Left cardiac atrium (tissue), 4 donors: Measurements from ENCODE around the gene RHOF. TPM values are rescaled to one million over a fixed set of nuclear protein-coding genes. Genes with fewer than 3 reads are reported as not detected.
"Not testable (repeated sequence)": the region's sequence is repeated elsewhere in the genome, so short reads cannot be mapped to it uniquely, and the experiment has no call there.

Experiments
- ATAC-seq, 2 donors: fragments of 200-7000 bp; cut with Tn5 transposase; one replicate each; pipeline ENCODE4 v1.9.1; 2020; ENCODE audit warnings: mild to moderate bottlenecking in 2 of 2, moderate library complexity in 2 of 2
- DNase-seq: peaks from one replicate; pipeline ENCODE4 v3.0.0-alpha.2; 2020
- intact Hi-C, 2 donors: fragments of 100-400 bp; cut with DNase I; formaldehyde crosslinking; loops; one replicate each; pipeline versions ENCODE4 v1.14.1 to v1.15.1; 2022 to 2023
- total RNA-seq, 2 donors: library from RNA; stranded (reverse); fragmentation: NEBNext Ultra II Directional; extraction: Animal tissue kit (Norgen Biotek cat#: 25700); gene quantifications; one replicate each; pipeline ENCODE4 v1.2.1, GENCODE V29; 2021
- donor health status: DM: no; HTN: yes; CAD: no.
- donor health status: DM: no; HTN: yes; CAD: no; lungs with severe emphysema.
- donor health status: DM: yes; HTN: yes; CAD: no.
- donor health status: Dilated cardiomyopathy.

Gene RHOF
- total RNA-seq, 2 donors from 2014 or later, result 14.7 to 25.1 TPM

DNA sequence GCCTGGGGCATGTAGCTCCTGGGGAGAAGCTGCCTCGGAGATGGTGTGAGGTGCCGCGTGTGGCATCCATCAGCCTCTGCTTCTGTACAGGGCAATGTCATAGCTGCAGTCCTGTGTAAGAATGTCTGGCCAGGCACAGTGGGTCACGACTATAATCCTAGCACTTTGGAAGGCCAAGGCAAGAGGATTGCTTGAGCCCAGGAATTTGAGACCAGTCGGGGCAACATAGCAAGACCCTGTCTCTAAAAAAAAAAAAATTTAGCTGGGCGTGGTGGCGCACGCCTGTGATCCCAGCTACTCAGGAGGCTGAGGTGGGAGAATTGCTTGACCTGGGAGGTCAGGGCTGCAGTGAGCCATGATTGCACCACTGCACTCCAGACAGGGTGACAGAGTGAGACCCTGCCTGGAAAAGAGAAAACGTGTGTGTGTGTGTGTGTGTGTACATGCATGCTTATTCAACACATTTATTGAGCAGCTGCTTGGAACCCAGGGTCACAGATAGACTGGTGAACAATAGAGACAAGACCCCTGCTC, 24.1 kb downstream of the RHOF start:
- intact Hi-C loops, result loop anchor here in 1 of 2 donors (5.0 kb wide), 1 partner anchor 57 kb away; the partner anchor contains the start of gene TMEM120B
- no peak for ATAC-seq
- no peak for DNase-seq

DNA sequence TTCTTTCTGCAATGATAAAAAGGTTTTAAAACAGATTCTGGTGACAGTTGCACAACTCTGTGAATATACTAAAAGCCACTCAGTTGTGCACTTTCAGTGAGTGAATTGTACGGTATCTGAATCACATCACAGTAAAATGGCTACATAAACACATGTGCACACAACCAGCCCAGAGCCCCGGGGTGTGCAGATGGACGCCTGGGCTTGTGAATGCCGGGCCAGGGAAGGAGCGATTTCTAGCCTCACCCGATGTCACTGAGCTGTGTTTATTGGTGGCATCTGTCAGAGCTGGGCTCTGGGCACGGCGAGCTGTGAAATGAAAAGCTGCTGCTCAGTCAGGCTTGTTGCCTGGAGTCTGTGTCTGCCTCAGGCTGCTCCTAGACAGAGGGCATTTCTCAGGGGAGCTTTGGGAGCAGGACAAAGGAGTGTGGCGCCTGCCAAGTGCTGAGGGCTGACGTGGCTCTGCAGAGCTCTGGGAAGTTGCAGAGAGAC, 25.9 kb downstream of the RHOF start:
- intact Hi-C loops, result loop anchor here in 1 of 2 donors (5.0 kb wide), 1 partner anchor 55 kb away; the partner anchor contains the start of gene TMEM120B
- peak; percentile 70 for DNase-seq
- ATAC-seq, result peak; percentile 85 to 87

DNA sequence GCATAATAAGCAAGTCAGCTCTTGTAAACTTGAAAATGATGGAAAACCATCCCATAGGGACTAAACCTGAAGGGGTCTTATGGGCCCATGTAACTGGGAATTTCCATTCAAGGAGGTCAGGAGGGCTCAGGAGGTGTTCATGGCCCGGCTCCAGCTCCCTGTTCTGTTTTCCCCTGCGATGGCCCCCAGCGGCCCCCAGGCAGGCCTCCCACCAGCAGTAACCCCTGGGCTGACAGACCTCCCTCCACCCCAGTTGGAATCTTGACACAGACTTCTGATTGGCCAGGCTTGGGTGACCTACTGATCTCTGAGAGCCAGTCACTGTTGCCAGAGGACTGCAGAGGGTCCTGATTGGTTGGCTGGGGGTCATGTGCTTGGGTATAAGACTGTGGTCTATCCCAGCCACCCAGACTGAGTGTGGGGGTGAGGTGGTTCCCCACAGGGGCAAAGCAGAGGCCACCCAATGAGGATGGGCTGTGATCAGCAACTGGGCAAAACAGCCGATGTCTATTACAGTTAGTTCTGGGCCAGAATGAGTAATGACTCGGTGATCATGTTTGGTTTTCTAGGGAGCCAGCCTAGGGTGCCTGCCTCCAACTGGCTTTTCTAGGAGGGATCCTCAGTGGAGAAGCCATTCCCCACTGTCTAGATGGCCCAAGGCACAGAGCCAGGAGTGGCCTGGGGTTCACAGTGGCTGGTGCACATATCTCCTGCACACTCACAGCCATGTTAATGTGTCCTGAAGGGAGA, 27.0 kb downstream of the RHOF start:
- intact Hi-C loops, result loop anchor here in 1 of 2 donors (5.0 kb wide), 1 partner anchor 54 kb away; the partner anchor contains the start of gene TMEM120B

DNA sequence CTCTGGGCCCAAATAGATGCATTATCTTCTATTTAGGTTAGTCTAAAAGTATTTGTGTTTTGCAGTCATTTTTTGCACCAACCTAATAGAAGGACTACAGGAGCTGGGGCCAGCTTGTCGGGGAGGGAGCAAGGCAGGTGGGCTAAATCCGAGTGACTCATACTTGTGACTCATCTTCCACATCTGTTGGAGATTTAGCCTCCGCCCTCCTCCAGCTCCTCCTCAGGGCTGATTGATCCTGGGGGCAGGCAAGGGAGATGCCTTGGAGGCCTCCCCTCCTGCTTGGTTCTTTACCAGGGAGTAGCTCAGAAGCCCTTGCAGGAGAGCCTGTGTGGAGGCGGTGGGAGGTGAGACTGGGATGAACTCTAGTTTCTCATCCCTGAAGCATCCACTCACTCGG, 27.9 kb downstream of the RHOF start:
- ATAC-seq, result peak in 1 of 2 donors; percentile 41
- intact Hi-C loops, result loop anchor here in 1 of 2 donors (5.0 kb wide), 1 partner anchor 53 kb away; the partner anchor contains the start of gene TMEM120B
- no peak for DNase-seq

More for the DNA sequence above, 27.0 kb downstream of the RHOF start:
- no peak for DNase-seq
- no peak for ATAC-seq

GRCh38 chr12:121764808-121765207, 28.7 kb downstream of the RHOF start:
- no peak for DNase-seq
- ATAC-seq, result no peak
- intact Hi-C loops, result loop anchor here in 1 of 2 donors (5.0 kb wide), 1 partner anchor 53 kb away; the partner anchor contains the start of gene TMEM120B

DNA sequence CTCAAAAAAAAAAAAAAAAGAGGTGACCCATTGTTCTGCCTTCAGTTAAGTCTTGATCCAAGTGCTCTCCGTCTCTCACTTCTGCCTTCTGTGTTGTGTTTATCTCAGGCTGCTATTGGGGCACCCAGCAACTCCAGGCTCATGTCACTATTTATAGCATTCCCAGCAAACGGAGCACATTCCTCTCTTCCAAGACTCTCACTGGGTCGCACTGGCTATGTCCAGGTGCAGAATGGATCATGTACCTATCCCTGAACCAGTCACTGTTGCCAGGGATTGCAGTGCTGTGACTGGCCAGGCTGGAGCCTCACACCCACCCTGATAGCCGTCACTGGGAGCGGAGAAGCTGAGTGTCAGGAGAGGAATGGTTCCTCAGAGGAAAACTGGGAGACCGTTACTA, 31.2 kb downstream of the RHOF start:
- ATAC-seq, result peak; percentile 44 to 74
- intact Hi-C loops, result no loop called here
- DNase-seq, result no peak

GRCh38 chr12:121758536-121758935, 35.0 kb downstream of the RHOF start:
- not testable (repeated sequence) for ATAC-seq, DNase-seq

DNA sequence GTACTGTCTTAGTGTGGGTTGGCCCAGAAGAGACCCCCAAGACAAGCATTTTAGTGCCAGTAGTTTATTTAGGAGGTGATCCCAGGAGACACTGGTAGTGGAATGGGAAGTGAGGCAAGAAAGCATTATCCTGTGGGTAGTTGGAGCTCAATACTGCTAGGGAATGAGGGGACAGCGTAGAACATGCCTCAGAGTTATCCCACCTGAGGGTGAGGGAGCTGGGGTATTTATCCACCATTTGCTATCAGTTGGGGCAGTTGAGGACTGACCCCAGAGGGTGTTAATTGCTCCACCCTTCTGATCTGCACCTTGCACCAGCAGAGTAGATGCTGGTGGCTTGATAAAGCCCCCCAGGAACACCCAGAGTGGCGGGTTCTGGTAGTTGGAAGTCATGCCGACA, 37.9 kb downstream of the RHOF start:
- no peak for ATAC-seq
- DNase-seq, result no peak
- intact Hi-C loops, result no loop called here

More at GRCh38 chr12:121758536-121758935, 35.0 kb downstream of the RHOF start:
- intact Hi-C loops, result not testable (repeated sequence)

GRCh38 chr12:121754836-121755235, 38.7 kb downstream of the RHOF start:
- intact Hi-C loops, result no loop called here
- no peak for DNase-seq
- no peak for ATAC-seq

DNA sequence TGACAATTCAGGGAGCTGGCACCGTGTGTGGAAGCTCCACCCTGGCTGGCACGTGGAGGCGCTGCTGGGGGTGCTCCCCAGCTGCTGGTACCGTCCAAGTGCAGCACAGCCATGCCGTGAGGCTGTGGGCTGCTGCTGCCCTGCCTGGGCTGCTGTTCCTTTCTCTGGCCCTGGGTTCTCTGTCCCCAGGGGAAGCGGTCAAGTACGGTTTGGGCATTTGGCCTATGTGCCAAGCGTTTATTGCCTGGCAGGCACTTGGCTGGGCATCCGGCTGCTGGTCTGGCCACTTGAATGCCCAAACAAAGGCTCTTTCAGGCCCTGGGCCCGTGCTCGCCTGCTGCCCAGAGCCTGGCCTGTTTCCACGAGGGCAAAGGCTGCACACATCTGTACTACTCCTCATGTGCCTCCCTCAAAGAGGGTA, 39.6 kb downstream of the RHOF start:
- ATAC-seq (peak; percentile 56 to 92), DNase-seq (no peak)
- intact Hi-C loops, result no loop called here

- ATAC-seq (no peak), DNase-seq (no peak)
- intact Hi-C loops, result no loop called here
These were observed 41.6 kb downstream of the RHOF start for GRCh38 chr12:121751749-121752351.

DNA sequence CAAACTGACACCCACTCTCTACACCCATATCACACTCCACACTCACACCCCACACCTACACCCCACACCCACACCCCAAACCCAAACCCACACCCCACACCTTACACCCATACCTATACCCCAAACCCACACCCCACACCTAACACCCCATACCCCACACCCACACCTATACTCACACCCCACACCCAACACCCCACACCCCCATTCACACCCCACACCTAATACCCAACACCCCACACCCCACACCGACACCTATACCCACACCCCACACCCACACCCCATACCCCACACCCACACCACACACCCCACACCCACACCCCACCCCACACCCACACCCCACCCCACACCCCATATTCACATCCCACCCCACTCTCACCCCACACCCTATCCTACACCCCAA, 42.5 kb downstream of the RHOF start:
- no peak for DNase-seq
- intact Hi-C loops, result no loop called here

DNA sequence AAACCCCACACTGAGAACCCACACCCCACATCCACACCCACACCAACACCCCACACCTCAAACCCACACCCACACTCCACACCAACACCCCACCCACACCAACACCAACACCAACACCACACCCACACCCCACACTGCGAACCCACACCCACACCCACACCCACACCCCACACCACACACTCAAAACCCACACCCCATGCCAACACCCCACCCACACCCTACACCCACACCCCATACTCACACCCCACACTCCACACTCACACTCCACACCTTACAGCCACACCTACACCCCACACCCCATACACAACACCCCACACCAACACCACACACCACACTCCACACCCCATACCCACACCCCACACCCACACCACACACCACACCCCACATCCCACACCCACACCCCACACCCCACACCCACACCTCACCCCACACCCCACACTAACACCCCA, 43.0 kb downstream of the RHOF start:
- DNase-seq (no peak), ATAC-seq (no peak)
- intact Hi-C loops, result no loop called here

More for the DNA sequence above, 42.5 kb downstream of the RHOF start:
- no peak for ATAC-seq

DNA sequence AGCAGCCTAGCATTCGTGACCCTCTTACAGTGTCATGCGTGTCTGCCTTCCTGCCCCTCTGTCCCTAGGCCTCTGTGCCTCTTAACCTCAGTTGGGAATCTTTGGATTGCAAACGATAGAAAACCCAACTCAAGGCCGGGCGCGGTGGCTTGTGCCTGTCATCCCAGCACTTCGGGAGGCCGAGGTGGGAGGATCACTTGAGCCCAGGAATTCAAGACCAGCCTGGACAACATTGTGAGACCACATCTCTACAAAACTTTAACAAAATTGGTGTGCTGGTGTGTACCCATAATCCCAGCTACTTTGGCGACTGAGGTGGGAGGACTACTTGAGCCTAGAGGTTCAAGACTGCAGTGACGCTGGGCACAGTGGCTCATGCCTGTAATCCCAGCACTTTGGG, 44.2 kb downstream of the RHOF start:
- intact Hi-C loops, result no loop called here
- ATAC-seq, result no peak
- no peak for DNase-seq

DNA sequence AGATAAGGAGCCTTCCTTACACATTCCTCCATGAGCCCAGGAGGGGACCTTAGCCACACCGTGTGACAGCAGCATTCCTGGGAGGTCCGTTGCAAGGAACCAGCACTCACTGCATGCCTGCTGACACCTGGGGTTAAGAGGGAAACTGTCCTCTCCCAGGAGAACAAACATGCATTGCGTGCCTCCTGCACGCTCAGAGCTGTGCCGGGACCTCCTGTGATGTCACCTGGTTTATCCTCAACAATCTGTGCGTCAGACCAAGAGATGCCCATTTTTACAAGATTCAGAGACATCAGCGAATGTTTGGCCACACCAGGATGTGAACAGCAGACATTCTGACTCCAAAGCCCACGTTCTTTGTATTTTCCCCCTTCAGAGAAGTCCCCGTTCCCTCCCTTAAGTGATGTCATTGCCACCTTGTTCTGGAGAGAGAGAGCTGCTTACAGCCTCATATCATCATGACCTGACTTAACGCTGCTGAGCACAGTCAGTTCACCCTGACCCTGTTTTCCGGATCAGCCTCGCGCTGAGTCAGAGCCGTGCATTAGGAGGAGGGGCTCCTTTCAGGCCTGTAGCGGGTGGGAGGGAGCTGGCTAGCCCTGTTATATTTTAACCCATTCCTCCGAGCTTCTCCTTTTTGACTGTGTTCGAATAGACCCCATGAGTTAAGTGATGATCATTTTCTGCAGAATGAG, 44.8 kb downstream of the RHOF start:
- intact Hi-C loops, result no loop called here
- peak; percentile 43 to 94 for ATAC-seq
- DNase-seq, result peak; percentile 62

DNA sequence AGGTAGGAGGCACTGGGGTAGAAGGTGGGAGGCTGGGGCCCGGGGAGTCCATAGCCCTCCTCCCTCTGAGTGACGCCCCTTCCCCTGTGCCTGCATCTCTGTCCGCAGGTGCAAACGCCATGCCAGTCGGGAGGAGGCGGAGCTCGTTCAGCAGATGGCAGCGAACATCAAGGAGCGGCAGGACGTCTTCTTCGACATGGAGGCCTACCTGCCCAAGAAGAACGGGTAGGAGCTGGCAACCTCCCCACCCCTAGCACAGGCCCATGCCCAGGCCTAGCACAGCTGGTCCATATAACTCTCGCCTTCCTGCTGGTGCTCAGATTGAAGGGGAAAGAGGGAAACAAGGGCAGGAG, 45.3 kb downstream of the RHOF start:
- no peak for ATAC-seq
- intact Hi-C loops, result no loop called here
- no peak for DNase-seq

- DNase-seq, ATAC-seq, intact Hi-C loops: not testable (repeated sequence)
These were observed 47.9 kb downstream of the RHOF start for GRCh38 chr12:121745545-121745944.

DNA sequence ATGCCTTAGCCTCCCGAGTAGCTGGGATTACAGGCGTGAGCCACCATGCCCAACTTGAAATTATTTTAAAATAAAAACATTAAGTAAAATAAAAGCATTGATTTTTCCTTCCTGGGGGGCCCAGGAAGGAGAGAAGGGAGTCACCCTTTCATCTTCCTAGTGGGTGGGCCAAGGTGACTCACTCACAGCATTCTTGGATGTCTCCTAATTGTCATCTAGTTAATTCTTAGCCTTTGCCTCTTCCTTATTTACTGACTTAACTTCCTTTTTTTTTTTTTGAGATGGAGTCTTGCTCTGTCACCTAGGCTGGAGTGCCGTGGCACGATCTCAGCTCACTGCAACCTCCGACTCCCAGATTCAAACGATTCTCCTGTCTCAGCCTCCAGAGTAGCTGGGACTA, 51.7 kb downstream of the RHOF start:
- no peak for DNase-seq
- intact Hi-C loops, result no loop called here
- no peak for ATAC-seq

DNA sequence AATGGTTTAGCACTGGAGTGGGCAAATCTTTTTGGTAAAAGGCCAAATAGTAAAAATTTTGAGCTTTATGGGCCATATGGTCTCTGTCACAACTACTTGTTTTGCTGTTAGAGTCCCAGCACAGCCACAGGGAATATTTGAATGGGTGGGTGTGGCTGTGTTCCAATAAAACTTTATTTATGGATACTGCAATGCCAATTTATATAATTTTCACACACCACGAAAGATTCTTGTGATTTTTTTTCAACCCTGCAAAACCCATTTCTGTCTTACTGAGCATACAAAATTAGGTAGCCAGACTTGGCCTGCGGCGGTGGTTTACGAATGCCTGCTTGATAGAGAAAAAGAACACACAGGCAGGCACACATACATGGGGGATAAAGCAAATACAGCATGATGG, 52.6 kb downstream of the RHOF start:
- ATAC-seq (no peak), DNase-seq (no peak)
- intact Hi-C loops, result no loop called here
